ENCODE results near the gene CCDC121. TPM values are rescaled to one million over a fixed set of nuclear protein-coding genes. Genes with fewer than 3 reads are reported as not detected.

The CCDC121 gene
- total and polyA plus RNA-seq, 2 donors: 2.2 to 2.6 TPM

Other genes starting within 250 kb of the CCDC121 start
- gene ZNF513, start 248.3 kb downstream of the CCDC121 start, total RNA-seq: 9.3 TPM
- 30.7 TPM for gene ZNF513, start 248.3 kb downstream of the CCDC121 start, polyA plus RNA-seq
- 68.6 TPM for gene PPM1G, start 219.4 kb downstream of the CCDC121 start, total RNA-seq
- gene PPM1G, start 219.4 kb downstream of the CCDC121 start, polyA plus RNA-seq: 50.4 TPM
- 43.9 TPM for gene NRBP1, start 200.4 kb downstream of the CCDC121 start, total RNA-seq
- 56.4 TPM for gene NRBP1, start 200.4 kb downstream of the CCDC121 start, polyA plus RNA-seq
- gene KRTCAP3, start 186.6 kb downstream of the CCDC121 start, total RNA-seq: 1.6 TPM
- 13.9 TPM for gene KRTCAP3, start 186.6 kb downstream of the CCDC121 start, polyA plus RNA-seq
- gene IFT172, start 139.3 kb downstream of the CCDC121 start, total RNA-seq: 7.6 TPM
- 34.2 TPM for gene IFT172, start 139.3 kb downstream of the CCDC121 start, polyA plus RNA-seq
- 0.85 TPM for gene FNDC4, start 133.8 kb downstream of the CCDC121 start, total RNA-seq
- gene FNDC4, start 133.8 kb downstream of the CCDC121 start, polyA plus RNA-seq: 4.3 TPM
- gene GCKR, start 132.2 kb downstream of the CCDC121 start, total RNA-seq: not detected
- 0.18 TPM for gene GCKR, start 132.2 kb downstream of the CCDC121 start, polyA plus RNA-seq
- 41.6 TPM for gene ZNF512, start 46.0 kb downstream of the CCDC121 start, total RNA-seq
- gene ZNF512, start 46.0 kb downstream of the CCDC121 start, polyA plus RNA-seq: 33.6 TPM
- gene GPN1, start within 50 bp of the CCDC121 start, total RNA-seq: 35.1 TPM
- gene GPN1, start within 50 bp of the CCDC121 start, polyA plus RNA-seq: 33.9 TPM
- 27.7 TPM for gene SUPT7L, start 34.6 kb upstream of the CCDC121 start, total RNA-seq
- gene SUPT7L, start 34.6 kb upstream of the CCDC121 start, polyA plus RNA-seq: 53.8 TPM
- gene SLC4A1AP, start 34.9 kb upstream of the CCDC121 start, total RNA-seq: 27.1 TPM
- gene SLC4A1AP, start 34.9 kb upstream of the CCDC121 start, polyA plus RNA-seq: 21.7 TPM
- 135 TPM for gene MRPL33, start 142.7 kb upstream of the CCDC121 start, total RNA-seq
- 147 TPM for gene MRPL33, start 142.7 kb upstream of the CCDC121 start, polyA plus RNA-seq

Data from thymus (tissue), 2 donors.